WERI-Rb-1 (cell line): ENCODE data around the gene C22orf15.
A peak's percentile ranks its signal among the peaks of the same experiment; 100 is the strongest.

Source experiments
- DNase-seq: peaks from one replicate; pipeline ENCODE4 v3.0.0-alpha.2; 2020
- H3K27ac ChIP-seq: fragments of 250-450 bp; sonication (Bioruptor Pico); 2 replicates; pipeline ENCODE4 v1.5.1; 2020; ENCODE audit warnings: mild to moderate bottlenecking, moderate library complexity
- H3K27me3 ChIP-seq: fragments of 250-450 bp; sonication (Bioruptor Pico); 2 replicates; pipeline ENCODE4 v1.5.1; 2021; ENCODE audit warnings: mild to moderate bottlenecking, low read depth, moderate library complexity; ENCODE audit not compliant: insufficient read depth, severe bottlenecking
- H3K36me3 ChIP-seq: fragments of 250-450 bp; sonication (Bioruptor Pico); 2 replicates; pipeline ENCODE4 v1.5.1; 2020; ENCODE audit warnings: mild to moderate bottlenecking, moderate library complexity
- H3K4me3 ChIP-seq: 2 replicates; pipeline ENCODE4 v1.5.1; 2011; ENCODE audit warnings: low read depth, mild to moderate bottlenecking, control low read depth, low read length
- H3K9me3 ChIP-seq: fragments of 250-450 bp; sonication (Bioruptor Pico); 2 replicates; pipeline ENCODE4 v1.5.1; 2021; ENCODE audit warnings: mild to moderate bottlenecking, moderate library complexity; ENCODE audit not compliant: severe bottlenecking
- TF ChIP-seq, protein P1 (sequence below): IDR thresholded peaks from 2 replicates; pipeline ENCODE4 v1.5.1; 2011; ENCODE audit warnings: low read depth, mild to moderate bottlenecking, control low read depth, inconsistent platforms, low read length

C22orf15 gene

DNA sequence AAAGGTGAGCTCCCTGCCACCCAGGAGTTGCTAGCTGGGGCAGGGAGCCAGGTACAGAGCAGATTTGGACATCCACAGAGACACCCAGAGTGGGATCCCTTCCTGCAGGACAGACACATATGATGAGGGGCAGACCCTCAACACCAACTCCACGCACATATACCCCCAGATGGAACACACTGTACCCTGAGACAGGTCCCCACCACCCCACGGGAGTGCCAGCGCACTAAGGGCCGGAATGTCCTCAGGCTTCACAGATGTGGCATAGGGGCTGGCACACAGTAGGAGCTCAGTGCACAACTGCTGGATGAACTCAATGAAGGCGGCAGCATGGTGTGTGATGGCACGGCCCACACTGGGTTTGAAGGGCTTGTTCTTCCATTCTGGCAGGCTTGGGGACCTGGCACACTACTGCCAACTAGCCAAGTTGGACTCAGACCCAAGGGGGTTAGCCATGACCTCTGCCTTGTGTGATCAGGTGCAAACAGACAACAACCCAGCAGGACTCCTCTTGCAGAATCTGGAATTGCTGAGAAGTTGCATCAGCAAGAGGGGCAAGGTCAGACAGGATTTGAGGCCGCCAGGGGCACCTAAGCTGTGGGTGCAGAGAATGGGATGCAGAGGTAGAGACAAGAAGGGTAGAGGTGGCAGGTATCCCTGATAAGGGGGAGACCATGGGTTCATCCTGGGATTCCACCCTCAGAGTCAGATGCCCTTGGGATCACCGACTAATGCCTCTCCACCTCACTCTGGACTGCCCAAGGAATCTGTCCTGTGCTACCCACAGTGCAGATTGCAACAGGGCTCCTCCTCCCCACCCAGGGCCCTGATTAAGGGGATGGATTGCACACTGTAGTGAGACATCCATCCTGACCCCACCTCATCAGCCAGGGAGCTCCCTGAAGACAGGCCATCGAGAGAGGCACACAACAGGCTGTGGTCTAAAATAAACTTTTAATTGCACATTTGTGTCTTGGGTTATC, 2.4 kb downstream of the C22orf15 start:
- TF ChIP-seq, protein P1, sequence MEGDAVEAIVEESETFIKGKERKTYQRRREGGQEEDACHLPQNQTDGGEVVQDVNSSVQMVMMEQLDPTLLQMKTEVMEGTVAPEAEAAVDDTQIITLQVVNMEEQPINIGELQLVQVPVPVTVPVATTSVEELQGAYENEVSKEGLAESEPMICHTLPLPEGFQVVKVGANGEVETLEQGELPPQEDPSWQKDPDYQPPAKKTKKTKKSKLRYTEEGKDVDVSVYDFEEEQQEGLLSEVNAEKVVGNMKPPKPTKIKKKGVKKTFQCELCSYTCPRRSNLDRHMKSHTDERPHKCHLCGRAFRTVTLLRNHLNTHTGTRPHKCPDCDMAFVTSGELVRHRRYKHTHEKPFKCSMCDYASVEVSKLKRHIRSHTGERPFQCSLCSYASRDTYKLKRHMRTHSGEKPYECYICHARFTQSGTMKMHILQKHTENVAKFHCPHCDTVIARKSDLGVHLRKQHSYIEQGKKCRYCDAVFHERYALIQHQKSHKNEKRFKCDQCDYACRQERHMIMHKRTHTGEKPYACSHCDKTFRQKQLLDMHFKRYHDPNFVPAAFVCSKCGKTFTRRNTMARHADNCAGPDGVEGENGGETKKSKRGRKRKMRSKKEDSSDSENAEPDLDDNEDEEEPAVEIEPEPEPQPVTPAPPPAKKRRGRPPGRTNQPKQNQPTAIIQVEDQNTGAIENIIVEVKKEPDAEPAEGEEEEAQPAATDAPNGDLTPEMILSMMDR = no peak
- H3K27ac ChIP-seq = no peak overlapping the region
- no peak for DNase-seq
- H3K36me3 ChIP-seq = peaks cover 16% of the 10 kb centered on the region
- no peak overlapping the region for H3K4me3 ChIP-seq
- H3K9me3 ChIP-seq = no peaks in the 10 kb centered on the region
- no peaks in the 10 kb centered on the region for H3K27me3 ChIP-seq

DNA sequence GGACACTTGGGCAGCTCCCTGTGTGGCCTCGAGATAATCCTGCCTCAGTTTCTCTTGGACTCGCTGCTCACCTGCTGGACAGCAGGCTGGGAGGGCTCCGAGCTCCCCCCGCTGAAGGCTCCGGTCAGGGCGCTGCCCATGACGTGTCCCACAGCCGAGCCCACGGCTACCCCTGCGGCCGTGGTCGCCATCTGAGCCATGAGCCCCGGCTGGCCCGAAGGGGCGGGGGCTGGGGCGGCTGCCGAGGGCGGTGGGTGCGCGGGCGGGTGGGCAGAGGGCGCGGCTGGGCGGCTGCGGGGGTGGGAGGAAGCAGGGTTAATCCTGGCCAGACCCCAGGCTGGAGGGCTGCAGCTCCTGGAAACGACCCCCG, 4.5 kb downstream of the C22orf15 start:
- H3K27me3 ChIP-seq = no peaks in the 10 kb centered on the region
- peak overlapping the region; percentile 89 for H3K27ac ChIP-seq
- H3K4me3 ChIP-seq = peak overlapping the region; percentile 58
- TF ChIP-seq, protein P1 = no peak
- no peak for DNase-seq
- no peaks in the 10 kb centered on the region for H3K9me3 ChIP-seq
- H3K36me3 ChIP-seq = peaks cover 16% of the 10 kb centered on the region

DNA sequence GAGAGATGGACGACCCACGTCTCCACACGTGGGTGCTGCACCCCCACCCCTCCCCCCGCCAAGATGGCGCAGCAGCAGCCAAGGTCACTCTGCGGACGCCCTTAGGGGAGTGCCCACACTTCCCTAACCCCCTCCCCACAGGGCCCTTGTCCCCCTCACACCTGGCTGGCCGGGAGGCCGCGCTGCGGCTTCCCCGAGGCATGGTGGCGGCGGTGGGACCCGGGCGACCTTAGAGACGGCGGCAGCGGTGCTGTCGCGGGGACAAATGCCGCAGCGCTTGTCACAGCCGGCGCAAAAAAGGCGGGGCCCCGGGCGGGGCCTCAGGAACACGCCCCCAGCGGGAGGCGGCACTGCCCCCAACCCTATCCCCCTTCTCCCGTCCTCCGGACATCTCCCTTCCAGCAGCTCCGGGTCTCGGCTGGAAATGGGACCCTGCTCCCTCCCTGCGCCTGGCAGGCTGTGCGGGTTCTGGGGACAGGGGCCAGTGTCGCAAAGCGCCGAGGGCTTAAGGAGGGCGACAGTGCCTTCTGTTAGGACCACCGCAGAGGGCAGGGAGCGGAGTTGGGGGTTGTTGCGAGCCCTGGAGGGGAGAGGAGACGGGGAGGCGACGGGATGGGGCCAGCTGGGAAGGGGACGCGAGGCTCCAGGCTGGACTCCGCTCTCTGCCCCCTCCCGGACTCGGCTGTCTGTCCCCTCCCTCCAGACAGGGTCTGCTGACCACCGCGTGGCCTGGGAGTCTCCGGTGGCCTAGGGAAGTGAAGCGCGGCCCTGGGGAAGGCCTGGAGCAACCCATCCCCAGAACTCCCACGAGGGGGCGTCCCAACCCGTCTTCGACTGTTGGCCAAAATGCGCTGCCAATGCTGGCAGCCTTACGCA, 5.1 kb downstream of the C22orf15 start, which contains the start of gene CHCHD10:
Gene CHCHD10, minus strand, starts transcription at position 300 of the 876 bp plus-strand sequence. Its CDS starts 98 bp downstream, at position 202.
- Histone ChIP-seq H3K36me3 (peaks cover 16% of the 10 kb centered on the region), H3K4me3 (peak within 1 kb of the TSS; percentile 58), H3K9me3 (no peaks in the 10 kb centered on the region), H3K27me3 (no peaks in the 10 kb centered on the region), H3K27ac (peak within 1 kb of the TSS; percentile 89)
- TF ChIP-seq, protein P1 = peak; percentile 91
- DNase-seq = peak; percentile 89

DNA sequence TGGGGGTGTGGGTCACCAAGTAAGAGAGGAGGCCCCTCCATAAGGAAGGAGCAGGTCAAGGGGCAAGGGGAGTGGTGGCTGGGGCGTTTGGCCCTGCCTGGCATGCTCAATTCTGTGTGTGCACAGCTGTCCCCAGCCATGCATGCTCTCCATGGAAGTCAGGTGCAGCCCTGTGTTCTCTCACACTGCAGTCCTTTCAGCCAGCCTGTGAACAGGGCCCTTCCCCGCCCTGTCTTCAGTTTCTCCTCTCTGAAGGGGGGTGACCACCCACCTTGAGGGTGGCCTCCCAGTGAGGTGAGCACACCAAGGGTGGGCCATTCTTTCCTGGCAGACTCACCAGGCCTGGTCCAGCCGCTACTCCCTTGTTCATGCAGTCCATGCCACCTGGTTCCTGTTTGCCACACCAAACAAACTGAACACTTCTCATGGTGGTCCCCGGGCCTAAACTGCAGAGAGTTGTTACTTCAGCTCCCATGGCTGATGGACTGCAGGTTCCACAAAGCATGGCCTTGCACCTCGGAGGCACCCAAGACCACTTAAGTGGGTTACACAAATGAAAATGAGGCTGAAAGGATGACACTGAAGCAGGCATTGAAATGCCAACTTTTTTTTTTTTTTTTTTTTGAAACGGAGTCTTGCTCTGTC, 6.7 kb downstream of the C22orf15 start:
- H3K9me3 ChIP-seq = no peaks in the 10 kb centered on the region
- no peaks in the 10 kb centered on the region for H3K27me3 ChIP-seq
- H3K4me3 ChIP-seq = no peak overlapping the region
- H3K36me3 ChIP-seq = peaks cover 15% of the 10 kb centered on the region
- DNase-seq = no peak
- H3K27ac ChIP-seq = no peak overlapping the region
- TF ChIP-seq, protein P1 = no peak

DNA sequence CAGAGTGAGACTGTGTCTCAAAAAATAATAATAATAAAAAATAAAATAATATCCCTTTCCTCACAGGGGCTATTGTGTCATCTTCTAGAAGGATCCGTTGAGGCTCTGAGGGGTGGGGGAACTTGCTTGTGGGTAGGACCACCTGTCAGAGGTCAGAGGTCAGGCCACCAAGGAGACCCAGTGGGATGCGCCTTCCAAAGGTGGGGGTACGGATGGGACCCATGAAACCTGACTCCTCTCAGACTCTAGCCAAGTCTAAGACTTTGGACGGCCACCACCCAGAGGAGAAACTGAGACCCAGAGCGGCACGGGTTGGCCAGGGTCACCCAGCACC, 9.5 kb downstream of the C22orf15 start:
- DNase-seq = no peak
- H3K36me3 ChIP-seq = no peaks in the 10 kb centered on the region
- no peaks in the 10 kb centered on the region for H3K9me3 ChIP-seq
- peak overlapping the region; percentile 79 for H3K27ac ChIP-seq
- H3K27me3 ChIP-seq = no peaks in the 10 kb centered on the region
- H3K4me3 ChIP-seq = peak overlapping the region; percentile 19
- TF ChIP-seq, protein P1 = no peak
